ENCODE measurements around the gene FKRP. TPM values are rescaled to one million over a fixed set of nuclear protein-coding genes. Genes with fewer than 3 reads are reported as not detected.

Gene FKRP
- total and polyA plus RNA-seq, 2 of the 13 experiments (the other 11 are each of a cell fraction or from before 2014, with no cell fraction given), result 7.3 to 9.8 TPM

DNA sequence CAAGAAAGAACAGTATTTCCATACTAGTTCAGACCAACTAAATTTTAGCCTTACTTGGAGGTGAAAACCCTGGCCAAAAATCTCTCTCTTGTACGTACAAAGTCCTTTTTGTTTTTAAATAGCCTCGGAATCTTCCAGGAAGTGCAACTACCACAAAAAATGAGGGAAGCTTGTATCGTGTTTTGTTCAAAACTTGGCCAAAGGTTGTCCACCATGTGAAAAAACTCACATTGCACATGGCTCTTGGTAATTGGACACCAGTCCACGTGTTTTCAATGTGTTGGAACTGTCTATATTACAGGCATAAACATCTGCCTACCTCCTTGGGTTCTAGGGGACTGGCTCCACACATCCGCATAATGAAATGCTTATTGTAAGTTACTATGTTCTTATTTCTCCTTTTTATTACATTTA, 15.6 kb downstream of the FKRP start (continued):
- TF ChIP-seq ZNF775 (CRISPR knock-in tag; IDR thresholded peaks at IDR 0.05; ENCODE audit: borderline replicate concordance) (no peak), CBX2 (IDR thresholded peaks at IDR 0.05; ENCODE audit: low read depth, low read length) (no peak), CBX2 (CRISPR knock-in tag; IDR thresholded peaks at IDR 0.05; ENCODE audit: low read depth) (no peak), TP53 (CRISPR knock-in tag; conservative IDR thresholded peaks at IDR 0.05) (no peak), KLF12 (CRISPR knock-in tag; IDR thresholded peaks at IDR 0.05; ENCODE audit: borderline replicate concordance) (no peak), SIX1 (CRISPR knock-in tag; IDR thresholded peaks at IDR 0.05; ENCODE audit: borderline replicate concordance) (peak; percentile 88), AGO1 (IDR thresholded peaks at IDR 0.05; ENCODE audit: low read depth, low read length, poor library complexity, severe bottlenecking) (no peak), ZNF274 (CRISPR knock-in tag; IDR thresholded peaks at IDR 0.05) (no peak), MEIS2 (CRISPR knock-in tag; IDR thresholded peaks at IDR 0.05) (no peak), ISX (CRISPR knock-in tag; conservative IDR thresholded peaks at IDR 0.05) (no peak), KMT2A (CRISPR knock-in tag; IDR thresholded peaks at IDR 0.05) (no peak), NFIB (CRISPR knock-in tag; IDR thresholded peaks at IDR 0.05; ENCODE audit: borderline replicate concordance) (no peak), SYNCRIP (IDR thresholded peaks at IDR 0.05; ENCODE audit: insufficient read depth, low read depth, low read length) (no peak), FOXJ3 (CRISPR knock-in tag; IDR thresholded peaks at IDR 0.05; ENCODE audit: borderline replicate concordance) (no peak), ZNF205 (CRISPR knock-in tag; IDR thresholded peaks at IDR 0.05) (no peak), ZNF33A (CRISPR knock-in tag; IDR thresholded peaks at IDR 0.05; ENCODE audit: borderline replicate concordance) (no peak)
- TF ChIP-seq, protein P1, sequence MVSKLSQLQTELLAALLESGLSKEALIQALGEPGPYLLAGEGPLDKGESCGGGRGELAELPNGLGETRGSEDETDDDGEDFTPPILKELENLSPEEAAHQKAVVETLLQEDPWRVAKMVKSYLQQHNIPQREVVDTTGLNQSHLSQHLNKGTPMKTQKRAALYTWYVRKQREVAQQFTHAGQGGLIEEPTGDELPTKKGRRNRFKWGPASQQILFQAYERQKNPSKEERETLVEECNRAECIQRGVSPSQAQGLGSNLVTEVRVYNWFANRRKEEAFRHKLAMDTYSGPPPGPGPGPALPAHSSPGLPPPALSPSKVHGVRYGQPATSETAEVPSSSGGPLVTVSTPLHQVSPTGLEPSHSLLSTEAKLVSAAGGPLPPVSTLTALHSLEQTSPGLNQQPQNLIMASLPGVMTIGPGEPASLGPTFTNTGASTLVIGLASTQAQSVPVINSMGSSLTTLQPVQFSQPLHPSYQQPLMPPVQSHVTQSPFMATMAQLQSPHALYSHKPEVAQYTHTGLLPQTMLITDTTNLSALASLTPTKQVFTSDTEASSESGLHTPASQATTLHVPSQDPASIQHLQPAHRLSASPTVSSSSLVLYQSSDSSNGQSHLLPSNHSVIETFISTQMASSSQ (IDR thresholded peaks at IDR 0.05; ENCODE audit: low read depth), result no peak
- TF ChIP-seq, protein P1 (CRISPR knock-in tag; IDR thresholded peaks at IDR 0.05; ENCODE audit: borderline replicate concordance), result no peak
- TF ChIP-seq, protein P2, sequence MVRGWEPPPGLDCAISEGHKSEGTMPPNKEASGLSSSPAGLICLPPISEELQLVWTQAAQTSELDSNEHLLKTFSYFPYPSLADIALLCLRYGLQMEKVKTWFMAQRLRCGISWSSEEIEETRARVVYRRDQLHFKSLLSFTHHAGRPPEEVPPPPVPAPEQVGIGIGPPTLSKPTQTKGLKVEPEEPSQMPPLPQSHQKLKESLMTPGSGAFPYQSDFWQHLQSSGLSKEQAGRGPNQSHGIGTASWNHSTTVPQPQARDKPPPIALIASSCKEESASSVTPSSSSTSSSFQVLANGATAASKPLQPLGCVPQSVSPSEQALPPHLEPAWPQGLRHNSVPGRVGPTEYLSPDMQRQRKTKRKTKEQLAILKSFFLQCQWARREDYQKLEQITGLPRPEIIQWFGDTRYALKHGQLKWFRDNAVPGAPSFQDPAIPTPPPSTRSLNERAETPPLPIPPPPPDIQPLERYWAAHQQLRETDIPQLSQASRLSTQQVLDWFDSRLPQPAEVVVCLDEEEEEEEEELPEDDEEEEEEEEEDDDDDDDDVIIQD (CRISPR knock-in tag; IDR thresholded peaks at IDR 0.05; ENCODE audit: low read depth), result peak; percentile 33; the same call in 1 of the 2 replicates
- TF ChIP-seq, protein P3, sequence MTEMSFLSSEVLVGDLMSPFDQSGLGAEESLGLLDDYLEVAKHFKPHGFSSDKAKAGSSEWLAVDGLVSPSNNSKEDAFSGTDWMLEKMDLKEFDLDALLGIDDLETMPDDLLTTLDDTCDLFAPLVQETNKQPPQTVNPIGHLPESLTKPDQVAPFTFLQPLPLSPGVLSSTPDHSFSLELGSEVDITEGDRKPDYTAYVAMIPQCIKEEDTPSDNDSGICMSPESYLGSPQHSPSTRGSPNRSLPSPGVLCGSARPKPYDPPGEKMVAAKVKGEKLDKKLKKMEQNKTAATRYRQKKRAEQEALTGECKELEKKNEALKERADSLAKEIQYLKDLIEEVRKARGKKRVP (CRISPR knock-in tag; IDR thresholded peaks at IDR 0.05), result no peak
- TF ChIP-seq, protein P4, sequence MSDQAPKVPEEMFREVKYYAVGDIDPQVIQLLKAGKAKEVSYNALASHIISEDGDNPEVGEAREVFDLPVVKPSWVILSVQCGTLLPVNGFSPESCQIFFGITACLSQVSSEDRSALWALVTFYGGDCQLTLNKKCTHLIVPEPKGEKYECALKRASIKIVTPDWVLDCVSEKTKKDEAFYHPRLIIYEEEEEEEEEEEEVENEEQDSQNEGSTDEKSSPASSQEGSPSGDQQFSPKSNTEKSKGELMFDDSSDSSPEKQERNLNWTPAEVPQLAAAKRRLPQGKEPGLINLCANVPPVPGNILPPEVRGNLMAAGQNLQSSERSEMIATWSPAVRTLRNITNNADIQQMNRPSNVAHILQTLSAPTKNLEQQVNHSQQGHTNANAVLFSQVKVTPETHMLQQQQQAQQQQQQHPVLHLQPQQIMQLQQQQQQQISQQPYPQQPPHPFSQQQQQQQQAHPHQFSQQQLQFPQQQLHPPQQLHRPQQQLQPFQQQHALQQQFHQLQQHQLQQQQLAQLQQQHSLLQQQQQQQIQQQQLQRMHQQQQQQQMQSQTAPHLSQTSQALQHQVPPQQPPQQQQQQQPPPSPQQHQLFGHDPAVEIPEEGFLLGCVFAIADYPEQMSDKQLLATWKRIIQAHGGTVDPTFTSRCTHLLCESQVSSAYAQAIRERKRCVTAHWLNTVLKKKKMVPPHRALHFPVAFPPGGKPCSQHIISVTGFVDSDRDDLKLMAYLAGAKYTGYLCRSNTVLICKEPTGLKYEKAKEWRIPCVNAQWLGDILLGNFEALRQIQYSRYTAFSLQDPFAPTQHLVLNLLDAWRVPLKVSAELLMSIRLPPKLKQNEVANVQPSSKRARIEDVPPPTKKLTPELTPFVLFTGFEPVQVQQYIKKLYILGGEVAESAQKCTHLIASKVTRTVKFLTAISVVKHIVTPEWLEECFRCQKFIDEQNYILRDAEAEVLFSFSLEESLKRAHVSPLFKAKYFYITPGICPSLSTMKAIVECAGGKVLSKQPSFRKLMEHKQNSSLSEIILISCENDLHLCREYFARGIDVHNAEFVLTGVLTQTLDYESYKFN (CRISPR knock-in tag; conservative IDR thresholded peaks at IDR 0.05), result no peak
